Activated CD4-positive, CD25-positive, alpha-beta regulatory T cell treated with anti-CD3 and anti-CD28 coated beads, Interleukin-2, amount 50 U/mL, for 24 hours (primary cell): ENCODE data around the gene TMEM121.

Source experiments
- ATAC-seq, 2 donors: fragments of 150-1000 bp; cut with Tn5 transposase; one replicate each; pipeline ENCODE4 v1.10.0; 2021; ENCODE audit warnings: mild to moderate bottlenecking in 1 of 2, moderate library complexity in 1 of 2

The TMEM121 gene

DNA sequence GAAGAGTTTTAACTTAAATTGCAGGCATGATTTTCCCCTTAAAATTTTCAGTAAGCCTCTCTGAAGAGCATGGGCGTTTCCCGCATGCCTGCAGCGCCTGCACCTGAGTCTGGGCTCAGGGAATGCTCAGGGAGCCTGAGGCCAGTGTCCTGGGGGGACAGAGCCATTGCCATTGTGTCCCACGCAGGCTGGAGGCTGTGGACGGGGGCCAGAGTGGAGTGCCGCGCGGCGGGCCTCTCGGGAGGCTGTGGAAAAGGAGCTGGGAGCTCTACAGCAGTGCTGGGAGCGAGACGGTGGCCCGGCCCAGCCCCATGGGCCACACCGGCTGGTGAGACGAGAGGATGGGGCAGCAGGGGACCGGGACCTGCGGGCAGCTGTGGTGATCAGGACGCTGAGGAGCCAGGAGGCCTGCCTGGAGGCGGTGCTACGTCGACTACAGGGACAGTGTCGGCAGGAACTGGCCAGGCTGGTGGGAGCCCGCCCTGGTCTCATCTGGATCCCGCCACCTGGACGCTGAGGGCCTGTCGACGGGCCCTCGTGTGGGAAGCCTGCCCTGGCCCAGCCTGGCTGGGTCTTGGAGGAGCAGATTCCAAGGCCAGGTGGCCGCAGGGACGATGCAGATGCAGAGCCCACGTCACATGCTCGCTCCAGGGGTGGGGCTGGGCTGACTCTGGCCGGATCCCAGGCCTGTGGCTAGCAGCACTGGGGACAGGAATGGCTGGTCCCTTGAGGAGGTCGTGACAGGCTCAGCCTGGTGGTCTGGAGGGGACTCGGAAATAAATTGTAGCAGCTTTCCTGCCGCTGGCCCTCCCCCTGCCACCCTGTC, 27.7 kb upstream of the TMEM121 start:
- ATAC-seq = no peak

DNA sequence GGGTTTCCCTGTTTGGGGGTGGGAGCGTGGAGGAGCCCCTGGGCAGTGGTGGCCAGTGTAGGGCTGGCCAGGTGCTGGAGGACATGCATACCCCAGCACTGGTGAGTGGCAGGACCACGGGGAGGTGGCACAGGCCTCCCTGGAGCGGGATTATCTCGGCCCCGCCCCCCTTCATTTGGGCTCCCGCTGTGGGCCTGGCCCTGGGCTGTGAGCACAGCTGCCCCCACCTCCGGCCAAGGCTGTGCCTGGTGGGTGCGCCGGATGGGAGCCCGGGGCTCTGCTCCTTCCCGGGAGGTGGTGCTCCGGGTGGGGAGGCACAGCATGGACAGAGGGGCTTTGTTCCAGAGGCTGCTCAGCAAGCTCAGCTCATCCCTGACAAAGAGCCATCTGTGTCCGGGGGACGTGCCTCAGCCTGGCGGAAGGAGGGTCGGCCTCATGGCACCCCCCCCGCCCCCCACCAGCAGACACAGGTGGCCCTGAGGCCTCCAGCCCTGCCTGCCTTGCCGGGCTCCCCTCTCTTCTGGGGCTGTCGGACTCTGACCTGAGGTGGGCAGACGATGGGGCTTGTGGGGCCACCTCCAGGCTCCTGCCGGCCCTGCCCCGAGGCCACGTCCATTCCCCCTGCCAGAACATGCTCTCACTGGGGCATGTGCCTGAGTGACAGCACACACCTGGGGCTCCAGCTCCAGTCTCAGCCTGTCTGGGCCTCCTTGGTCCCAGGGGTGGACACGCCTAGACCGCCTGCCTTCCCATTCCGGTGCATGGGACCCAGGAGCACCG, 26.9 kb upstream of the TMEM121 start:
- ATAC-seq = no peak

DNA sequence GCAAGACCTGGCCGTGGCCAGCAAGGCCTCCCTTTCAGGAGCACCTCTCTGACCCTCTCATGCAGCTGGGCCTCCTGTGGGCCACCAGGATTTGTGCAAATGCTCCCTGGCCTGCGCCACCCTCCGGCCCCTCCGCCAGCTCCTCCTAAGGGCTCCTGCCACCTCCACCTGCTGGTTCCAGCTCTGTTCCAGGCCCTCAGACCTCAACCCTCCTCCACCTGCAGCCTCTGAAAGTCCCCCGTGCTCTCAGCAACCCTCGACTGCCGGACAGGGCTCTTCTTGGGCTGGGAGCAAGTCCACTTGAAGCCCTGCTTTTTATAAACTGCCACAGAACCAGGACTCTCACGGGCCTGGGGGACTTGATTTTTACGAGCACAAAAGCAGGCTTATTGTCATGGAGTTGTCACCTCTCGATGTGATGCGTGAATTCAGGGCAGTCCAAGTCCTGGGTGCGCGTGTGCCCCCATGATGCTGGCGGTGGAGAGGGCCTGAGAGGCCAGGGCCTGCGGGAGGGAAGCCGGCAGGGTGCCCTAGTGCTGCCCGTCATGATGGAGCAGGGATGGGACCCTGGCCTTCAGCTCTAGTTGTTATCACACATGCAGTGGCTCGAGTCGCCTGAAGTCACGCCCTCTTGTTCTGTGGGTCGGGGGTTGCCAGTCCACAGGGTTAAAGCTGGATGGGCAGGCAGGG, 26.2 kb upstream of the TMEM121 start:
- no peak for ATAC-seq

DNA sequence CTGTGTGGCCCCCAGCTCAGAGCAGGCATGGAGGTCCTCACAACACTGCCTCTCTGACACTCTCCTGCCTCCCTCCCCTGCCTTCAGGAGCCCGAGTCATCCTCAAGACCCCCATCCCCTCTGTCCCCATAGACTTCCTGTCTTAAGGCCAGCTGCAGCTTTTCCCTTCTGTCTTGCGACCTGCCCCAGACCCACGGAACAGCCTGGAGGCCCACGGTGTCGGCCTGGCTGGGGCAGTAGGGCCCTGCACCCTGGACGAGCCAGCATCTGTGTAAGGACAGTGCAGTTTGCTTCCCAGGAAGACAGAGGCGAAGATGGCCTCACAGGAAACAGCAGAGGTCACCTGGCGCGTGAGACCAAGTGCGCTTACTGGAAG, 25.7 kb upstream of the TMEM121 start:
- no peak for ATAC-seq

DNA sequence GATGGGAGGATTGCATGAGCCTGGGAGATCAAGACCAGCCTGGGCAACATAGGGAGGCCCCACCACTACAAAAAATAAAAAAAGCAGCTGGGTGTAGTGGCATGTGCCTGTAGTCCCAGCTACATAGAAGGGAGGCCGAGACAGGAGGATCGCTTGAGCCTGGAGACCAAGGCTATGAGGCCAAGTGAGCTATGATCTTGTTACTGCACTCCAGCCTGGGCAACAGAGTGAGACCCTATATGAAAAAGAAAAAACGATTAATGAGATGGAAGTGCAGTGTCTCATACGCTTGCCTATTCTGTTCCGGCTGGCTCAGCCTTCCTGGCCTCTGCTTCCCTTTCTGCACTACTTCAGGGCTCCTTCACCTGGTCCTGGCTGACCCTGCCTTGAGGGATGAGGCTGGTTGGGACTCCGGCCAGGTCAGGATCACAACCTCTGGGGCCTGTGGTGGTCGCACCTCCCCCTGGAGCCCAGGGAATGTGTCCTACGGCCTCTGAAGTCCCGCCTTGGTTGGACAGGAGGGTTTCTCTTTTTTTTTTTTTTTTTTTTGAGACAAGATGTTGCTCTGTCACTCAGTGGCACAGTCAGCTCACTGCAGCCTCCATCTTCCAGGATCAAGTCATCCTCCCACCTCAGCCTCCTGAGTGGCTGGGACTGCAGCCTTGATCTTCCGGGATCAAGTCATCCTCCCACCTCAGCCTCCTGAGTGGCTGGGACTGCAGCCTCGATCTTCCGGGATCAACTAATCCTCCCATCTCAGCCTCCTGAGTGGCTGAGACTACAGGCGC, 24.7 kb upstream of the TMEM121 start:
- ATAC-seq = no peak

DNA sequence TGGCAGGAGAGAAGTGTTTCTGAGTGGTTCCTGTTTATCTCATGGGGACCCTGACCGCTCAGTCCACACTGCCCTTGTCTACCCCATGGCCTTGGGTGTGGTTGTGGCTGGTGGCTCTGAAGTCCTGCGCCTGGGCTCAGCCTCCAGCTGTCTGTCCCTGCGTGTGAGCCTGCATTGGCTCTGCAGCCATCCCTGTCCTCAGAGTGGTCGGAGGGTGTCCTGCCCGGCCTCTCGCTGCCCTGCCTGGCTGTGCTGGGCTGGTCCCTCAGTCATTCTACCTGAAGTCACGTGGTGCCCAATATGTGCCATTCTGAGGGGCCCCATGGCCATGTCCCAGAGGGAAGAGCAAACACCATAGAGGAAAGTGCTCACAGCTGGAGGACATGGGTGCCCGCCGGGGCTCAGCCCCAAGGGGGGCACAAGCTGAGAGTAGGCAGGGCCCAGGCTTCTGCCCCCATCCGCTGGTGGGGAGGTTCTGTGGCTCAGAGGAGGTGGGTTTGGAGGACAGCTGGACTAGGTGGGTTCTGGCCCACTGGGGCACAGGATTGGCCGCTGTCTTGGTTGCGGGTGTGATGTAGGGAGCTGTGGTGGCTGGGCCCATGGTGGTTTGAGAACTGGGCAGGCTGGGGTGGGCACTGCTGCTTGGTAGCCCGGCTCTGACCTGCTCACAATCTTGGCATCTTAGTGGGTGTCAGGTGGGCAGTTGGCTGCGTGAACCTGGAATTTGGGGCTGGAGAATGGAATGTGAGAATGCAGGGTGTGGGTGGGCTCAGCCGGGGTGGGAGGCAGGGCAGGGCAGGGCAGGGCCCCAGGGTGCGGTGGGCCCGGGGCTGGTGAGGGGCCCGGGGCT, 23.7 kb upstream of the TMEM121 start:
- no peak for ATAC-seq

DNA sequence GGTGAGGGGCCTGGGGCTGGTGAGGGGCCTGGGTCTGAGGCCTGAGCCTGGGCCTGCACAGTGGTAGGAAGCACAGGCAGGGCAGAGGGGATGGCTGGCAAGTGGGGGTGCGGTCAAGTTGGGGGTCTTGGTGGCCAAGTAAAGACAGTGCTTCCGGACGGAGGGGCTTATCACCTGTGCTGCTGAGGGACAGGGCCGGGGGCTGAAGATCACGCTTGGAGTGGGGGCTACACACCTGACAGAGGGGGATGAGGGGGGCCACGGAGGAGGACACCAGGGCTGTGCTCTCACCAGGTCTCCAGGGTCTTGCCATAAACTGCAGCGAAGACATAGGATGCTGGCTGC, 23.1 kb upstream of the TMEM121 start:
- ATAC-seq = no peak

DNA sequence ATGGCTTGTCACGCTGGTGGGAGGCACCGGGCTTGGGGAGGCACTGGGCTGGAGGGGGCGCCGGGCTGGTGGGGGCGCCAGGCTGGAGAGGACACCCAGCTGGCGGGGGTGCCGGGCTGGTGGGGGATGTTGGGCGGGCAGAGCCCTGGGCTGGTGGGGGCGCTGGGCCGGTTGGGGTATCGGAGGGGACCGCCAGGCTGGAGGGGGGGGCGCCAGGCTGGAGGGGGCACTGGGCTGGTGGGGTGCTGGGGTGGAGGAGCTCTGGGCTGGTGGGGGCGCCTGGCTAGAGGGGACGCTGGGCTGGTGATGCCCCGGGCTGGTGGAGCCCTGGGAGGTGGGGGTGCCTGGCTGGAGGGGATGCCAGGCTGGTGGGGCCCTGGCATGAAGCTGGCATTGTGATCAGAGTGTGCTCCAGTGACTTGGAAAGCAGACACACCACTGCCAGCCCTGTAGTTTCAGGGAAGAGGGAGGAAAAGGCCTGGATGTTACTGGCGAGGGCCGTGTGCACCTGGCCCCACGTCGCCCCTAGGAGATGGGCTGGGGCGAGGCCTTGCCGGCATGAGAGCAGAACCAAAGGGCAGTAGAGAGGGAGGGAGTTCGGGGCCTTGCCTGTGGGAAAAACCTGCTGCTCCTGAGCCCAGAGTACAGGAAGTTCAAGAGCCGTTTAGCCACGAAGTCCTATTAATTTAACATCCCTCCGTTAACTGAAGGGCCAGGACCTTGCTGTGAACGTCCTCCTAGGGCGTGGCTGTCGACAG, 22.3 kb upstream of the TMEM121 start:
- ATAC-seq = no peak

DNA sequence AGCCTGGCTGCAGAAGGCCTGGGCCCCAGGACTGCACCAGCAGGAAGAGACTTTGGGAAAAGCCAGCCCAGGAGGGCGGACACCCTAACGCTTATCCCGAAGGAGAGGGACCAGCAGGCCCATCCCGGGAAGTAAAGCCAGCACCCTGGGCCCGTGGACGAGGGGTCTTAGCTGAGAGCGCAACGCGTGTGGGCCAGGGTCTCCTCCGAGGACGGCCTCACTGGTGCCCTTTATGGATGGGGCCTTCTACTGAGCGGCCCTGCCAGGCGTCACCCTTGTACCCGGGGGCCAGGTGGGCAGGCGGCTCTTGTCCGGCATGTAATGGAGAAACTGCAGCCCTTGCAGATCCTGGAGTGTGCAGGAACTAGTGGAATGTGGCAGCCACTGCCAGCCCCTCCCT, 21.3 kb upstream of the TMEM121 start:
- ATAC-seq = no peak

DNA sequence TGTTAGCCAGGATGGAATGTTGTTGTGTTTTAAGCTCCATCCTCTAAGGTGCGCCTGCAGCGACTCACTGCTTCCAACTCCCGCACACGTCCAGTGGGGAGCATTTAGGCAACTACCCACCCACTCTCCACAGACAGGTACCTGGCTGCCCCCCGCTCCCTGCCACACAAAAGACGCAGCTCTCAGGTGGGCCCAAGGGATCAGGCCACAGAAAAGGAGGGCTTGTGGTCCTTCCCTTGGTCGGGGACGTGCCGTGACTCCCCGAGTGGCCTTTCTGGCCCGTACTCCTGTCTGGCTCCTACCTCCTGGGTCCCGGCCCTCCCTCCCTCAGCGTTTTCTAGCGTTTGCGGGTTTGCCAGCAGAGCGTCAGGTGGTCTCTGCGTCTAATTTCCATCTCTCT, 19.1 kb upstream of the TMEM121 start:
- no peak for ATAC-seq

DNA sequence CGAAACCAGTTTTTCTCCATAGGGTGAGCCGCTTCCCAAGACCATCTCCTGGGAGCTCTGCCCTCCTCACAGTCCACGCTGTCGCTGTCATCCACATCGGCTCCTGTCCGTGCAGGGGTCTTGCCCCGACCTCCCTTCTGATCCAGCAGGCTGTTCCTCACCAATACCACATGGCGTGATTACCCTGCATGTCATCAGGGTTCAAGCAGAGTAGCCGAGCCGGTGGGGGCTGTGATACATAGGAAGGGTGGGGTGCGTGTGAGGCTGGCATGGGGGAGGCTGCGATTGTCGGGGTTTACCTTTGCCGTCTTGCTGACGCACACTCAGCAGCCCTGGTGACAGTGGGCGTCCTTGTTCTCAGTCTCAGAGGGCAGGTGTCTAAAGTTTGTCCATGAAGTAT, 18.3 kb upstream of the TMEM121 start:
- ATAC-seq = no peak

DNA sequence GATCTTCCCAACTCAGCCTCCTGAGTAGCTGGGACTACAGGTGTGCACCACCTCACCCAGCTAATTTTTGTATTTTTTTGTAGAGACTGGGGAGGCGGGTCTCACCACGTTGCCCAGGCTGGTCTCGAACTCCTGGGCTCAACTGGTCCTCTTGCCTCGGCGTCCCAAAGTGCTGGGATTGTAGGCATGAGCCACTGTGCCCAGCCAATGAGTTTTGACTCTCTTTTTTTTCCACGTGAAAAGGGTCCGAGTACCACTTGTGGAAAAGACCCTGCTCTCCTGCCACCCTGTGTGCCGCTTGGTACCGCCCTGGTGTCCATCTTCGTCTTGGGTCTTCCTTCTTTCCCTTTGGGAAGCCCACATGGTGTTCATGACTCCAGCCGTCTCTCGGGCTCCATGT, 17.8 kb upstream of the TMEM121 start:
- no peak for ATAC-seq

DNA sequence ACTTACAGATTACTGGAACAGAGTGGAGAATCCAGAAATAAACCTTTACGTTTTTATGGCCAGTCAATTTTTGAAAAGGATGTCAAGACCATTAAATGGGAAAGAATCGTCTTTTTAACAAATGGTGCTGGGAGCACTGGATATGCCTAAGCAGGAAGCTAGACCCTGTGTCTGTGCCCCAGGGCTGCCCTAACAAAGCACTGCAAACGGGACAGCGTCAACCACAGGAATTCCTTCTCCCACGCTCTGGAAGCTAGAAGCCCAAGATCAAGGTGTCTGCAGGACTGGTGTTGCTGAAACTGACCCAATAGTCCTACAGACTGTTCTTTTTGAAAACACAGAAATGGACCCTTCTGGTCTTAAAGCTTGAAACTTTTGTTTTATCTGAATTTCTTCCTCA, 9.3 kb upstream of the TMEM121 start:
- no peak for ATAC-seq

DNA sequence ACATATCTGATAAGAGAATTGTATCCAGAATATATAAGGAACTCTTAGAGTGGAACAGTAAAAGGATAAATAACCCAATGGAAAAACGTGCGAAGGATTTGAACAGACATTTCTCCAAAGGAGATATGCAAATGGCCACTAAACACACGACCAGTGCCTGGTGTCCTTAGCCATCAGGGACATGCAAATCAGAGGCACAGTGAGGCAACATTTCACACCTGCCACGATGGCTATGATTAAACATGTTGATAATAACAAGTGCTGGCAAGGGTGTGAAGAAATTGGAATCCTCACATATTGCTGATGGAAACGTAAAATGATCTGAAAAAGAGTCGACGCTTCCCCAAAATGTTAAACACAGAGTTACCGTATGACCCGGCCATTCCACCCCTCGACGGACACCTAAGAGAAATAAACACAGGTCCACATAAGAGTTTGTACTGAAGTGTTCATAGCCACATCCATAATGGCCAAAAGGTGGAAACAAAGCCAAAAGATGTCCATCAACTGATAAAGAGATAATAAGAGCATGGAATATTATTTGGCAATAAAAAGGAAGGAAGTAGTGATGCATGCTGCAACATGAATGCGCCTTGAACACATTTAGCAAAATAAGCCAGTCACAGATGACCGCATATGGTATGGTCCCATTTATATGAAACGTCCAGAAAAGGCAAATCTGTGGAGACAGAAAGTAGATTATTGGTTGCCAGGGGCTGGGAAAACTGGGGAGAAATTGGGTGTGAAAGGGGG, 6.3 kb upstream of the TMEM121 start:
- ATAC-seq = no peak

DNA sequence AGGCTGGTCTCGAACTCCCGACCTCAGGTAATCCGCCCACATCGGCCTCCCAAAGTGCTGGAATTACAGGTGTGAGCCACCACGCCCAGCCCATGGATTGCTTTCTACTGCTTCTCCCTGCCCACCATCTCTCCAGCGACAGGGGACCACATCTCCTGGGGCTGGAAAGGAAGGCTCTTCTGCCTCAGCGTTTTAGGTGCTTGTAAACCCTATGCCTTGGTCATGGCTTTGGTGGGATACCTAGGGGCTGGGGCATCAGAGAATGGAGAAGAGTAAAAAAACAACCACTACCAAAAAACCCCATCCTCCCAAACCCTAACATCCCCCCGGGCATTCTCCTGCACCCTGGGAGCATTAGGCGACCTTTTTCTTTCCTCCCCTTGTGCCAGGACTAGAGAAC, 1.1 kb upstream of the TMEM121 start:
- ATAC-seq = no peak

DNA sequence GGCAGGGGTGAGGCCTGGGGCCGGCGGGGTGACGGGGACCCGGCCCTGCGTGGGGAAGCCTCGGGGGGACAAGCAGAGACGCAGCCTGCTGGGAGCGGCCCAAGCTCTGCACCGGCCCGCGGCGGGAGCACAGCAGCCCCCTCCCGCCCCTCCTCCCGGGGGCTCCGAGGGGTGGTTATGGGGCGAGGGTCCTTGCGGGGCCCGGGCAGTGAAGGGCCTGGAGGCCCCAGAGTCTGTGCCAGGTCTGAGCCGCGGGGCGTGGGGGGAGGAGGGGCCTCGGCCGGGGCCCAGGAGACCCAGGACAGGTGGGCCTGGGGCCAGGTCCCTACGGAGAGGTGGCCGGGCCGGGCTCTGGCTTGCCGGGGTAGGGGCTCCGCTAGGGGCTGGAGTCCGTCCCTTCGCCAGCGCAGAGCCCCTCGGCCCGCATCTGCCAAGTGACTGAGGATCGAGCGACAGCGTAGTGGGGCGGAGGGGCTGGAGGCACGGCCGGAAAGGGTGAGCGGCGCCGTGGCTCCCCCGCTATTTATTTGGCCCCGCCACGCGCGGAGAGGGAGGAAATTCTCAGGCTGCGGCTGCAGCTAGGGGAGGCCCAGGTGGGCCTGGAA, 495 bp downstream of the TMEM121 start:
- no peak for ATAC-seq

DNA sequence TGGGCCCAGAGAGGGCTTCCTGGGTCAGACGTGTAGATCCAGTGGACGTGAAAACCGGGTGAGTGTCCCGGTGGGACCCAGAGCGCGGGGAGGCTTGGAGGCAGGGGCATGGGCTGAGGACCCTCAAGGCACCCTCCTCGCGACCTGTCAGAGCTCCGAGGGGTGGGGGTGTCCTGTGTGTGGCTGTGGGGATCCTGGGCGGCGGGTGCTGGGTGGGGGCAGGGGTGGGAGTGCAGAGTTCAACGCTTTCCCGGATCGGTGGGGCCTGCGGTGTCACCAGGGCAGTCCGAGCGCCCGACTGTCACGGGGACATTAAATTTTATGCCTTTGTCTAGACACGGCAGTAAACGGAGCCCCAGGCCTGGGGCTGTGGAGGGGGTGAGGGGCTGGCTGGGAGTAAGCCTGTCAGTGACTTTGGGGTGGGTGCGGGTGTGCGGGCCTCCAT, 1.0 kb downstream of the TMEM121 start:
- ATAC-seq = no peak

DNA sequence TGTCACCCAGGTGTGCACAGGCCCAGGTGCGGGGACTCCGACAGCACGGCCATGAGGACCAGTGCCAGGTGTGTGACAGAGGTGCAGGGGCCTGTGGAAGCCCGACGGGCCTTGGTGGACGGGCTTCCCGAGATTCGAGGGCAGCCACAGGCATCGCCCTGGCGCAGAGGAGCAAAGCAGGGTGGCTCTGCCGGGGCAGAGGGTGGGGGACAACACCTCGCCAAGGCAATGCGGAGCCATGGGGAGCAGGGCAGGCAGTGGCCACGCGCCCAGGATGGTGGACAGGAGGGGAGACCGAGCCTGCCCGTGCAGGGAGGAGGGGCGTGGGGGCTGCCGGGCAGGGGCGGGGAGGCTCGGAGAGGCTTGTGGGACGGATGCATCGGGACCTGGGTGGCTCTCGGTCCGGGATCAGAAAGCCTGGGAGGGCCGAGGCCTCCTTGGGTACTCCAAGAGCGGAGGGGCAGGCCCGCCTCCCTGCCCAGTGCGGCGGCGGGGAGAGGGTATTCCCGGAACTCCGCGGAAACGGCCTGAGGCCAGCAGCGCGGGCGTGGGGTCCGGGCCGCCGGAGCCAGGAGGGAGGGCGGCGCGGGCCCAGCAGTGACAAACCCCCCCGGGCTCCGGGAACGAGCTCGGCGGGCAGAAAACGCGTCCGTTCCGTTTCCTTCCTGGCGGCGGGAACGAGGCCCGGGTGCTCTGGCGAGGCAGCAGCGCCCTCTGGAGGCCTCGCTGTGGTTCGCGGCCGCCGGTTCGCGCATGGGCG, 1.6 kb downstream of the TMEM121 start:
- ATAC-seq = peak; percentile 62 to 67
